NCI-H510A treated with DMSO at 0.1 percent for 48 hours (cell line): ENCODE results near the gene ENDOG.
"Not testable (repeated sequence)": the region's sequence is repeated elsewhere in the genome, so short reads cannot be mapped to it uniquely, and the experiment has no call there.

Experiments
- DNase-seq: peaks from one replicate; lab custom pipeline; 2025; lab: John Stamatoyannopoulos, UW

Gene ENDOG

GRCh38 chr9:128818099-128818838 is at the start of gene ENDOG:
ENDOG (plus strand) TSS chr9:128818500; CDS start chr9:128818685, 185 bp downstream.
- peak; percentile 97 for DNase-seq

GRCh38 chr9:128768606-128769005 is 49.7 kb upstream of the ENDOG start:
- DNase-seq: no peak

GRCh38 chr9:128770286-128771030 is 47.8 kb upstream of the ENDOG start:
- DNase-seq: no peak

DNA sequence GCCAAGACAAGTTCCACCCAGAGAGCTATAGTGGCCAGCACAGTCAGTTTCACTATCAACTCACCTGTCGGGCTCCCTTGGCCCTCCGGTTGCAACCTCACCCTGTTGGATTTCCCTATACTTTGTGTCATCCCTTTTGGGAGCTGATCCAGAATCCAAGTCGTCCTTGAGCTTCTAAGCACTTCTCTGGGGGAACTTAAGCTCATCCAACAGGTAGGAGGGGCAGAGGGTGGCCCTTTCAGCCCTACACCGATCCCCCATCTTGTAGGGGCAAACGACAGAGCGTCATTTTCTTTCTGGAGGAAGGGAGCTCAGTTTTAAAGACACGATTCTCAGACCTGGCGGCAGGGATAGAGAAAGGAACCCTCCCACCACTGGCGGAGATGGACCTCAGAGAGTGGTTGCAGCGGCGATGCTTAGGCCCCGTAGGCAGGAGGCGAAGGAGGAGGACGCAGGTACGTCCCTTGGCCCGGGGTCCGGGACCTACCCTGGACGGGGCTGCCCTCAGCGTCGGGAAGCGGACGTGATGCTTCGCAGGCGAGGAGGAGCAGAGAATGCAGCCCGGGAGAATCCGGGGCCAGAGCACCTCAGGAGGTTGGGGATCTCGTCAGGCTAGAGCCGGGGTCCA is 47.1 kb upstream of the ENDOG start:
- DNase-seq: no peak

- DNase-seq: peak; percentile 85
These were observed 46.4 kb upstream of the ENDOG start, which contains the start of gene ZER1 for GRCh38 chr9:128771745-128772519. ZER1 (minus strand) TSS chr9:128771927; CDS start chr9:128755565, 16,362 bp downstream.

GRCh38 chr9:128773049-128773448 is 45.3 kb upstream of the ENDOG start:
- no peak for DNase-seq

DNA sequence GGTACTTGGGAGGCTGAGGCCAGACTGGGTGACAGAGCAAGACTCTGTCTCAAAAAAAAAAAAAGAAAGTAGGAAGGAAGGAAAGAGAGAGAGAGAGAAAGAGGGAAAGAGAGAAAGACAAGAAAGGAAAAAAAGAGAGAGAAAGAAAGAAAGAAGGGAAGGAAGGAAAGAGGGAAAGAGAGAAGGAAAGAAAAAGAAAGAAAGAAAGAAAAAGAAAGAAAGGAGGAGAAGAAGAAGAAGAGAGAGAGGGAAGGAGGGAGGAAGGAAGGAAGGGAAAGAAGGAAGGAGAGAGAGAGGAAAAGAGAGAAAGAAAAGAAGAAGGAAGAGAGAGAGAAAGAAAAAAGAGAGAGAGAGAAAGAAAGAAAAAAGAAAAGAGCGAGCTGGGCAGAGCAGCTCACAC is 43.5 kb upstream of the ENDOG start:
- no peak for DNase-seq

GRCh38 chr9:128780093-128780492 is 38.2 kb upstream of the ENDOG start:
- not testable (repeated sequence) for DNase-seq

DNA sequence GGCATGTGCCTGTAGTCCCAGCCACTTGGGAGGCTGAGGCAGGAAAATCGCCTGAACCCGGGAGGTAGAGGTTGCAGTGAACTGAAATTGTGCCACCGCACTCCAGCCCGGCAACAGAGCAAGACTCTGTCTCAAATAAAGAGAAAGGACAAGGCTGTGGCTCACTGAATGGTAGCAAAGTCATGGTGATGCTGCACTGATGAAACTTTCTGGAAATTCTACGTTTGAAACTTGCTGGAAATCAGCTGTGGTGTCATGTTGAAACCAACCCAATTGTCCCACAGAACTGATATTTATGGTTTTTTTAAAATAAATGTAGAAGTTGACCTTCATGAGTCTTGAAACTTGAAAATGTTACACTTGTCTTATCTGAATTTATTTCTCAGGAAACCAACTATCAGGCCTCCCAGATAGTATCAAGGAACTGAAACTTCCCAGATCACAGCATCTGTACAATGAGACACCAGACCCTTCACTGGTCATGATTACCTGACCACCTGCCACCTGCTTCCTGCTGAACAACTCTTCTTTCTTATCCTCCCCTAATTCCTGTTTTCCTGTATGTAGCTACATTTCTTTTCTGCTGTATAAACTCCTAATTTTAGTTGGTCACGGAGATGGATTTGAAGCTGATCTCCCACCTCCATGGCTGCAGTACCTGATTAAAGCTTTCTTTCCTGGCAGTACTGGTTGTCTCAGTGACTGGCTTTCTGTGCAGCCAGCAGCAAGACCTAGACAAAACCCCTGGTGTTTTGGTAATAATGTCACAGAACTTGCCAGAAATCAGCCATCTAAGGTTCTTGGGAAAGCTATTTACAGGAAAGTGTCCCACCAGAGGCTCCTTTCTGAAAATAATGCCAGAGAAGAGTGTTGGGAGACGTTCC is 36.9 kb upstream of the ENDOG start:
- no peak for DNase-seq

DNA sequence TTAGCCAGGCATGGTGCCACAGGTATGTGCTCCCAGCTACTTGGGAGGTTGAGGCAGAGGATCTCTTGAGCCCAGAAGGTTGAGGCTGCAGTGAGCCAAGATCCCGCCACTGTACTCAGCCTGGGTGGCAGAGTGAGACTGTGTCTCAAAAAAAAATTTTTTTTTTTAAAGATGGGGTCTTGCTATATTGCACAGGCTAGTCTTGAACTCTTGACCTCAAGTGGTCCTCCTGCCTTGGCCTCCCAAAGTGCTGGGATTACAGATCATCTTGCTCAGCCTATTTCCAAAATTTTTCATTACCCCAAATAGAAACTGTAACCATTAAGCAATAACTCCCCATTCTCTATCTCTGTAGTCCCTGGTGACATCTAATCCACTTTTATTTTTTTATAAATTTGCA is 35.6 kb upstream of the ENDOG start:
- no peak for DNase-seq

DNA sequence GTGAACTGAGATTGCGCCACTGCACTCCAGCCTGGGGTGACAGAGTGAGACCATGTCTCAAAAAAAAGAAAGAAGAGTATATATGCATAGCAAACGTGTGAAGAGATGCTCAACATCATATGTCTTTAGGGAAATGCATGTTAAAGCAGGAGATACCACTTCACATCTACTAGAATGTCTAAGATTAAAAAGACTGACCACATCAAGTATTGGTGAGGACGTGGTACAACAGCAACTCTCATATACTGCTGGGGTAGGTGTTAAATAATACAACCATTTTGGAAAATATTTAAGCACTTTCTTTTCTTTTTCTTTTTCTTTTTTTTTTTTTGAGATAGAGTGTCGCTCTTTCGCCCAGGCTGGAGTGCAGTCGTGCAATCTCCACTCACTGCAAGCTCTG is 32.9 kb upstream of the ENDOG start:
- no peak for DNase-seq

GRCh38 chr9:128786681-128787601 is 31.4 kb upstream of the ENDOG start, which contains the start of gene TBC1D13:
TBC1D13 (plus strand) TSS chr9:128787253; CDS start chr9:128787354, 101 bp downstream.
- peak; percentile 85 for DNase-seq

DNA sequence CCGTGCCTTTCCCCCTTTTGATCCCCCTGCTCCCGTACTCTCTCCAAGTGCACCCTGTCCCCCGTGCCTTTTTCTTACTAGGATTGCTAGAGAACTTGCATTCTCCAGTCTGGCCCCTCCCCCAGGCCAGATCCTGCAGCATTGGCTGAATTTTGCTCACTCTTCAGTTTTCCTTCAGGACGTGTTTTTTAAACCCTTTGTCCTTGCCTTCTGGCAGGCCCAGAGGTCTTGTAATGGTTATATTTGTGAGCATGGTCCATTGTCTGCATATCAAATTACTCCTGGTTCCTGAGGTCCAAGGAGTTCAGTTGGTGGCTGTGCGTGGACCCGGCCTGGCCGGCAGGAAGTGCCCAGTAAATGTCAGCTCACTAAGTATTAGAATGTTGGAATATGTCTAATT is 30.6 kb upstream of the ENDOG start:
- no peak for DNase-seq

DNA sequence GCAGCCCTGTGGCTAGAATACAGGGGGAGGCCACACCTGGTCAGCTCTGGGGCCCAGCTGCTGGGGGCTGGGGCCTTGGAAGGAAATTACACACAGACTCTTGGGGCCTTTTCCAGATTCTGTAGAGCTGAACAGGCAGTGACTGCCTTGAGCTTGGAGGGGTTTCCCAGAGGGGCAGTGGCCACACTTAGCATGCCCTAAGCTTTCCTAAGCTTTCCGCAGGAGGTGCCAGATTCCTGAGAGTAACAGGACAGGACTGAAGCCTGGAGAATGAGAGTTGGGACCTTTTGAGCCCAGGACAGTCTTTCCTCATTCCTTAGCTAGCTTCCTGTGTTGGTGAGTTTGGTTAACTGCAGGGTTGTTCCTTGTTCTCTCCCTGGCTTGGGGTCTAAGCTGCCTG is 29.9 kb upstream of the ENDOG start:
- DNase-seq: no peak

DNA sequence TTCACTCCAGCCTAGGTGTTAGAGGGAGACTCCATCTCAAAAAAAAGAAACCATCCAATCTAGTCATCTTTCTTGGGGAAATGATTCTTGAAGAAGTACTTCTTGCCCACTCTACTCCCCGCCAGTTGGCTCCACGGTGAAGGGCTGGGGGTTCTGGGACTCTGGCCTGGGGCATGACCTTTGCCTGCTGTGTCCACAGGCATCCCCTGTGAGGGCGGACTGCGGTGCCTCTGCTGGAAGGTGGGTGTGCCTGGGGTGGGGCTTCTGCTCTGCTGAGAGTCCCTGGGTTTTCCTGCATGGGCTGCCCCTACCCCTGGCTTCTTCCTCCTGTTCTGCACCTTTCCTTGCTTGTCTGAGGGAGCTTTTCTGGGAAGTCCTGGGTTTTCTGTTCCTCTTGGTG is 27.8 kb upstream of the ENDOG start:
- no peak for DNase-seq

GRCh38 chr9:128792134-128792533 is 26.2 kb upstream of the ENDOG start:
- no peak for DNase-seq

- DNase-seq: no peak
These were observed 25.2 kb upstream of the ENDOG start for GRCh38 chr9:128792978-128793686.

DNA sequence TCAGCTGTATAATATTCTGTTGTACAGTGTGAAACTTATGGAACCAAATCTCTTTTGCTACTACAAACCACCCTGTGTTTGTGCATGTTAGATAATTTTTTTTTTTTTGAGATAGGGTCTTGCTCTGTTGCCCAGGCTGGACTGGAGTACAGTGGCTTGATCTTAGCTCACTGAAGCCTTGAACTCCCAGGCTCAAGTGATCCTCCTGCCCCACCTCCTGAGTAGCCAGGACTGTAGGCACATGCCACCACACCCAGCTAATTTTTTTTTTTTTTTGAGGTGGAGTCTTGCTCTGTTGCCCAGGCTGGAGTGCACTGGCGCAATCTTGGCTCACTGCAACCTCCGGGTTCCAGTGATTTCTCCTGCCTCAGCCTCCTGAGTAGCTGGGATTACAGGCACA is 23.3 kb upstream of the ENDOG start:
- DNase-seq: not testable (repeated sequence)

GRCh38 chr9:128798896-128799295 is 19.4 kb upstream of the ENDOG start:
- DNase-seq: no peak
